ENCODE measurements around the gene LSAMP. TPM values are rescaled to one million over a fixed set of nuclear protein-coding genes. Genes with fewer than 3 reads are reported as not detected.

Gene LSAMP
- polyA plus RNA-seq, 4 donors = 11.4 to 30.6 (median 14.0) TPM

DNA sequence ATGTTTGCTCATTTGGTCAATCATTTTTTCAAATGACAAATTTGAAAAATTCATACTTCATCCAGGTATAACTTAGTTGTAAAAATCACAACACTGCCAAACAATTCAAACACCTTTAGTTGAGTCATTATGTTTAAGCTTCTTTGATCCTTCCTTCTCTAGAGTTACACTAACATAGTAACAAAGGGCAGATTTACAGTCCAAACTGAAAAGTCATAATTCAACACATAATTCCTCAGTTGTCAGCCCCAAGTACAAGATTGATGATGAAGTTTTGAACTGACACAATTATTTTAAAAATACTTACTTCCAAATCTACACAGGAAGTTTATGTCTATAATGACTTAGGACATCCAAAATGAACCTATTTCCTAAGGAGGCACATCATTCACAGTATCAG lies 264.1 kb downstream of the LSAMP start:
- no peak for DNase-seq (ENCODE audit: low read depth in 4 of 4, low spot score in 3 of 4)

DNA sequence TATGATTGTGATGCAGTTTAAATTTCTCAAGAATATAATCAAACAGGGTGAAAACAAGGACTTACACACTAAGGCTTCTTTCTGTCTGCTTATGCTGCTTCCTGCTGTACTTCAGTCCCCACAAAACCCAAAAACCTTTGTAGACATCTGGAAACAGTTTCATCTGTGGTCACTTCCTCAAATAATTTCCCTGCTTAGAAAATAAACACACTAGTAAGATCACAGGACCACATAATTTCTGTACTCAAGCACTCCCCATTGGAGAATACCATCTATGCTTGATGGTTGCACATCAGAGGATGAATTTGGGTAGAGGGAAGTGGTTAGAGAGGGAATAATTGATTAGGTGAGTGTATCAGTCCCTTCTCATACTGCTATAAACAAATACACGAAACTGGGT lies 266.2 kb downstream of the LSAMP start:
- DNase-seq (ENCODE audit: low read depth in 4 of 4, low spot score in 3 of 4) = no peak

DNA sequence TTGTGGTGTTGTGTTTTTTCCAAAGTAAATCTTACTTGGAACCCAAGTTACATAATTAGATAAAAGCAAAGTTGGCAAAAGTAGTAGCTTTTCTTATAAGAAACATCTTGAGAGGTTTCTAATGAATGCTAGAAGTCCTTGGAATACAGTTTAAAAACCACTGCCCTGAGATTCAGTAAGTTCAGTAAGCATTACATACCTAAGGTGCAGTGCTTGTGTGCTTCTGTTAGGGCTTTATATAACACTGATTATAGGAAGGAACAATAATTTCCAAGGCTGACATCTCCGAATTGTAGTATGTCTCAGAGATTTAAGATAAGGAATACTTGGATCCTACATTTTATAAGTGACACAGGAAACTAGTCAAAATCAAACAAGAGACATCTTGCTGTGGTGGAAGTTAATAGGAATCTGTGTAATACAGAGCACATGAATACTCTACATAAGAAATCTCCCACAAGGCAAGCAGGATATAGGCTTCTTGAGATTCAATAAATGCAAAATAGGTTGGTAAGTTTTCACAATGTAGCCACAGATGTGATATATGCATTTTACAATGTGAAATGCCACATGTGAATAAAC lies 268.2 kb downstream of the LSAMP start:
- no peak for DNase-seq (ENCODE audit: low read depth in 4 of 4, low spot score in 3 of 4)

DNA sequence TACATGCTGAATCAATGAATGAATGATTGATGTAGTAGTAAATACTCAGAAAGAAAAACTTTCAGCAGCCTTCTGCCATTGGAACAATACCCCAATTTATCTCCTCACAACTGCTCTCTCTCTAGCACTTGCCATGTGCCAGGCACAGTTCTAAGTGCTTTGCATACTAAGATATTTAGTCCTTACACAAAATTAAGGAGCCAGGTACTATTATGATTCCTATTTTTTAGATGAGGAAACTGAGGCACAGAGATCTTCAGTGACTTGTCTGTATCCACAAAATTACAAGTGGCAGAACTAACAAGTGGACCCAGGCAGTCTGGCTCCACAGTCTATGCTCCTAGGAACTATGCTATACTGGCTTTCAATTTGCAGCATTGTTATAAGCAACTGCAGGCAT lies 279.2 kb downstream of the LSAMP start:
- DNase-seq (ENCODE audit: low read depth in 4 of 4, low spot score in 3 of 4) = no peak

DNA sequence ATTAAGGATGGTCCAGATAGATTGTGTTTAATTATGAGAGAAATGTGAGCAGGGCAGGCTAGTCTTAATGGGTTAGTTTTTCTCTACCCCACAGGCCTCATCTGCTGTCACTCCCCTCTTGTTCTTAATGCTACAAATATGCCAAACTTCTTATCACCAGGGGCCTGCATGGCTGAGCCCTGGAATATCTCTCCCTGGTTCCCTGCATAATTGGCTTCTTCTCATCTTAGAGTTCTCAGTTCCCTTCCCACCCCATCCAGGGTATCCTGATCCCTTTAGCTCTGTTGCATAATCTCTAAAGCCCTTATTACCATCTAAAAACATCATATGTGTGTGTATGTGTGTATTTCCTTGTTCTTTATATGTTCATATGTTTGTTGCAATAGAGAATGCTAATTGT lies 279.6 kb downstream of the LSAMP start:
- DNase-seq (ENCODE audit: low read depth in 4 of 4, low spot score in 3 of 4) = no peak

DNA sequence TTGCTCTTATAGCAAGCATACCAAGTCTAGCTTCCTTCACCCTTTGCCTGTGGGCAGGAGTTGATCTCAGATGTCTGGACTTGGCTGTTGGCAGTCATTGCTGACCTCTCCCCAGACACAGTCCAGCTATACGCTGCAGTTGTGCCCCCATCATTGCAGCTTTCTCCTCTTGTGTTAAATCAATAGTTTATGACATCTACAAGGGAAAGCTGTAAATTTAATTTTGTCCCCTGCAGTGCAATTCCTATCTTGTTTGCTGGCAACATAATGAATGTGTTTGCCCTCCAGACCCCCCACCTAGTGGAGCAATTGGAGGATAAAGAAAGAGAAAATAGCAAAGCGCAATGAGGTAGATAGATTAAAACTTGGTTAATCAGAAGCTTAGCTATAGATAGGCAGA lies 280.2 kb downstream of the LSAMP start:
- DNase-seq (ENCODE audit: low read depth in 4 of 4, low spot score in 3 of 4) = no peak

DNA sequence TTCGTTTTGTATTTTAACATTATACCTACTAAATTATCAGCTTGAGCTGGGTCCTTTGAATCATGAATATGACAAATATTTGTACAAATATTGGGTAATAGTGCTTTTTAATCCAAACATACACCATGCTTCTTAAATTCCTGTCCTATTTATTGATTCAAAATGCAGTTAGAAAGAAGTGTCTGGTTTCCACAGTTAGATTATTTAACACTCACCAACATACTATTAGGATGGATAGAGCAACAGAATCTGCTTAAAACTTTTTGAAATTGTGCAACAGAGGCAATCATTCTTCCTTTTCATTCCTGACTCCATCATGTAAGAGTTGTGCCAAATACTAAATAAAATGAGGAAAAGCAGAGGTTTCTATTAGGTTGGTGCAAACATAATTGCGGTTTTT lies 281.2 kb downstream of the LSAMP start:
- DNase-seq (ENCODE audit: low read depth in 4 of 4, low spot score in 3 of 4) = no peak

DNA sequence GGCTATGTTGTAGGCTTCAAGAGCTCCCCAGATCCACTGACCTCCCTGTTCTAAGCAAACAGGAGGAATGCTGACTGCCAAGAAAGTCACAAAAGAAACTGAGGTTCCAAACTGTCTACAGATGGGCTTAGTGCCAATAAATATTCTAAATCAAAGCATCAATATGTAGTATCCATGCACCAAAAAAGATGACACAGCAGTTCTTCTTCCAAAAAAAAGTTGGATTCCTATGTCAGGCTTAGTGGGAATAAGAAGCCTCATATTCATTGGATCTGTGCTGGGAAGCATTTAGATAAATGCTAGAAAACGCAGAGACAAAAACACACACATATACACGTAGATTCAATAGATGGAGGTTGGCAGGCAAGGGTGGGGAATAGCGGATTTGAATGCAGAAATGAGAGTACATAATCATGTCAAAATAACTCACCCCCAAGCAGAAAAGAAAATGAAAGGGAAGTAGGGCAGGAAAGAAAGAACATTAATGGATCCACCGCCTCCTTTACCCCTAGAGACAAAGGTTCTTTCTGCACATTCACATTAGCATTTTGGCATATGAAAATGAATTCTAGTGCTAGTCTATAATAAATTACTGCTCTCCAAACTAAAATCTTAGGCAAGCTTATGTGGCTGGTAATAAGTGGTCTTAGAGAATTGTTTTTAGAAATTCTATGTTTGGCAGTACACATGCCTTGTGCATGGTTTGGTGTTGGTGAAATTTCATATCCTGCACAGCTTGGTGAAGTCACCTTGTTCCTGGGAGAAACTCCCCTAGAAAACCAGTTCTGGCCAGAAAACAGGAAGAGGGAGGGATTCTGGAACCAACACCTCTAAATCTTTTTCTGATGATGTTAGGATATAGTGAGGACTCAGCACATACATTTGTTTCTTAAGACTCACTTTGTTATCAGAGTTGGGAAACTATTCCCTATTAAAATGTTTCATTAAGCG lies 283.4 kb downstream of the LSAMP start:
- no peak for DNase-seq (ENCODE audit: low read depth in 4 of 4, low spot score in 3 of 4)

DNA sequence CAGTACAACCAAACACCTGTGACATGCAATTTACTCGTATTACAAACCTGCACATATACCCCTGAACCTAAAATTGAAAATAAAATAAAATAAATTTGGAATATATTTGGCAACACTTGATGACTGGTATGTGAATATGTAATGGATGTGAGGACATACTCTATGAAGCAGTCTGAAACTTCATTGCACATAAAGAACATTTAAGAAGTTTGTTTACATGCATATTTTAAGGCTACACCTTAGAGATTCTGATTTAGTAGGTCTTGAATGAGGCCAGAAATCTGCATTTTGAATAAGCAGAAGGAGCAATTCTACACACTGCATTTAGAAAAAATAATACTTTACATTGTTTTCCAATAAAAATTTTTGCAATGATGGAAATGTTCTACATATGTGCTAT lies 284.7 kb downstream of the LSAMP start:
- DNase-seq (ENCODE audit: low read depth in 4 of 4, low spot score in 3 of 4) = no peak

DNA sequence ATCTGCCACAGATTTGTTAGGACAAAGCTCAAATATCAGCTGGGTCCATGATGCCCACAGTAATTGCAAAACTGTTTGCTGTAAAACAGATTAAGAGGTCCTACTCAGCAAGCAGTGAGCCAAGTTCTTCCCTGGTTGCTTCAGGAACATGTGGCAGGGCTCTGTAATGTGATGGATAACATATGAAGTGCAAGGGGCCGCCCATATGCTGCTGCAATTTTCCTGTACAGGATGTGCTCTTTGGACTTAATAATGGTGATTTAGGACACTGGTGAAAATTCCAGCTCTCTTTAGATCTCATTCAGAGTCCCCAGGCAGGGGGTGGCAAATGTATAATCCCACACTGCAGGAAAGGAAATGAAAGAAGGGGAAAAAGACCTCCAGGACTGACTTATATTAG lies 289.4 kb downstream of the LSAMP start:
- no peak for DNase-seq (ENCODE audit: low read depth in 4 of 4, low spot score in 3 of 4)

DNA sequence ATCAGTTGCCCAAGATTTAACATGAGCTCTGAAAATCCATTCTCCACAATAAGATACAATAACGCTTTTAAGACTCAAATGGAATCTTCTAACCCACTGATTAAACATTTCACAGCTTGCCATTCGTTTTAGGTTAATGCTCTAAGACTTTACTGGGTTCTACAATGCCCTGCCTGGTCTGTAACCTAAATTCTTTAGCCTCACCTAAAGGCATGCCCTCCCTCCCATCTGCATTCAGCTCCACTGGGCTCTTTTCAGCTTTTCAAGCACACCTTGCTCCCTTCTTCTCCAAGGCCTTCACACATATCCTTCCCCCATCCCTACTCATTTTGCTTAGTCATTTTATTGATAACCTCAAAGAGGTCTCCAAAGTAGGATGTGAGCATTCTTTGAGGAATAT lies 290.9 kb downstream of the LSAMP start:
- DNase-seq (ENCODE audit: low read depth in 4 of 4, low spot score in 3 of 4) = no peak

DNA sequence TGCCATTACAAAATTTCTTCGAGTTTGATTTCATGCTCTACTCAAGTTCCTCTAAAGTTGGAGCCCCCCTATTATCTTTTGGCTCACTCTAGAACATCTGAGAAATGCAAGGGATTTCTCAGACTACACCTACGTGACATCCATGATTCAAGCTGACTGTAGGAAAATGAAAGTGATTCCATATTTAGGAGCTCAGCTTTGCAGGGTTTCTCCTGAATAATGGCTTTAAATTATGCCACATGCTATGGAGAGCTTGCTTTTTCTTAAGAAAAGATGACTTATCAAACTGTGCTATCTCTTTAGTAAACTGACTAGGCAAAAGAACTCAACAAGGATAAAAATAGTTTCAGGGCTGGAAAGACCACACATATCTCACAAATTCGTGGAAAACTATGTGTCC lies 292.1 kb downstream of the LSAMP start:
- no peak for DNase-seq (ENCODE audit: low read depth in 4 of 4, low spot score in 3 of 4)

DNA sequence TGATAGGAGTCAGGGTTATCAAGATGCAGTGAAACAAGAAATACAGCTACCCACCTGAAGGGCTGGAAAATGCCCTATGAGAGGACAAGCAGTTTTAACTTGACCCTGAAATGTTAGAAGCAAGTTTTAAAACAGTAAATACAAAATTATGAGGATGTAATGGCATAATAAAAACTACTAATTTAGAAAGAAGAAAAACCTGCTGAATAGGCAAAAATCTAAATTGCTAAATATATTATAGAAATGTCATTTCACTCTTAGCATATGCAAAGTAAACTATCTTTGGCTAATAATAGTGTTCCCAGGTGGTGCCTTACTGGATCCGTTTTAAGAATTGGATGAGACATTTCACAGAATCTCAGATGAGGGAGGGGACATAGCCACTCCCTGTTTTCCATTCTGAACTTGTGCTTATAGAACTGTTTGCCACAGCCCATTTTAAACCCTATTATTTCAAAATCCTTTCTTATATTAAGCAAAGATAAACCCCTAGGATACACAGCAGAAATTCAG lies 294.6 kb downstream of the LSAMP start:
- DNase-seq (ENCODE audit: low read depth in 4 of 4, low spot score in 3 of 4) = no peak

DNA sequence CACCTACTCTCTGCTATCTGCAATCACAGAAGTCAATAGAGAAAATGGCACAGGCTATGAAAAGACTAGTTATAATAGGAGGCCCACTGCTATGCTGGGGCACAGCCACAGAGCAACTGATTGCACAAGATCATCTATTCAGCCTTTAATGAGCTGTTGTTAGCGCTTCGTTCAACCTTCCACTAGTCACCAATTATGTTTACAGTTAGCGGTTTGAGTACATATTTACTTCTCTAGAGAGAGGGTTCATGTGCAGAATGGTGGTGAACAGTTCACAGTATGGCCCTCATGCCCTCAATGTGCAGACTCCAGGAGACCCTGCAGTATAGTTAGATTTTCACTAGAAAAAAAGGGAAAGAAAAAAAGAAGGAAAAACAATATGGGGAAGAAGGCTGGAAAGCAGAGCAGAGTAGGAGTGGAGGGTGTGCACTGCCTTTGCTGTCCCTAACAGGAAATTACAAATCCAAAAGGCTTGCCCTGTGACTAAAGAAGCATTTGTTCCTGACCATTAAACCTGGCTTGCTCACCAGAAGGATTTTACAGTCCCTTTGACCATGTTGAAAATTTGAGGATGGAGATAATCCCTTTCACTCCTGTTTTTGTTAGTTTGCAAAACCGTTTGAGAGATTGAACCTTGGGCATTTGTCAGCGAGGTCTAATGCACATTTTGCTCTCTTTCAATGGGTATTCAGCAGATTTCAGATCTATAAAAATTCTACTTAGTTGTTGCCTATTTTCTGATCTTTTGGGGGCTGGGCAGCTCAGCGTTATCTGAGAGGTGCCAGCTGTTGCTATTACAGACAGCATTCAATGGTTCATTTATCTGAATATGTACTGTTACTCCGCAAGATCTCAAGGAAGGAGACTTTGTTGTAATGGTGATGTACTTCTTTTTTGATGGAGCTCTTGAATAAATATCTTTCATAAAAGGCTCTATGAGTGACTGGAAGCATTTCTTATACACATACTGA lies 296.1 kb downstream of the LSAMP start:
- no peak for DNase-seq (ENCODE audit: low read depth in 4 of 4, low spot score in 3 of 4)

DNA sequence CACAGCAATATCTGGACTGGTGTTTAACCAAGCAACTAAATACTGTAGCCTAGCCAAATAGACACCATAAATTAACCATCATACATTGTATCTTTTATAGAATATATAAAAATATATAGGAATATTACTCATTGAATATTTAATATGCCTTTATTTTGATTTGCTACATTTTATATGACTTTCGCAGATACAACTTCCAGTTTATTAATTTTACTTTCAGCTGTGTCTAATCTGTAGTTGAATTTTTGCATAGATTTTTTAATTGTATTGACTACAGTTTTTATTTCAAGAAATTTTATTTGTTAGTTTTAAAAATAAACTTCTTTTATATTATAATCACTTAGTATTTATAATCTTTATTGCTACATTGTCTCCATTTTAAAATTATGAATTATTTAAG lies 299.7 kb downstream of the LSAMP start:
- DNase-seq (ENCODE audit: low read depth in 4 of 4, low spot score in 3 of 4) = no peak

DNA sequence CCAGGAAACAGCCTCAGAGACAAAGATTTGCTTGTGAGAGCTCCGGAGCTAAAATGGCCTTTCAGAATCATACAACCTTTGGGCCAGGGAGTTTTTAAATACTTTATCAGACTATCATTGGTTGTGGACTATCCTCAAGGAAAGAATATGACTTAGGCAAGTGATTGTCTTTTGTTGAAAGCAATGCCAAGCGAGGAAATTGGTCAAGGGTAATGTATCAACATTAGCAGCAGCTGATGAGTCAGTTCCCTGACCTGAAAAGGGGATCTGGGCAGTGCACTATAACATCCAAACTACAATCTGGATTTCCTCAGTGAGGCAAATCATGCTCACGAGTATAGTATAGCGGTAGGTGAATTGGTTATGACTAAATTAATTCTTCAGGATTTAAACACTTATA lies 303.6 kb downstream of the LSAMP start:
- no peak for DNase-seq (ENCODE audit: low read depth in 4 of 4, low spot score in 3 of 4)

DNA sequence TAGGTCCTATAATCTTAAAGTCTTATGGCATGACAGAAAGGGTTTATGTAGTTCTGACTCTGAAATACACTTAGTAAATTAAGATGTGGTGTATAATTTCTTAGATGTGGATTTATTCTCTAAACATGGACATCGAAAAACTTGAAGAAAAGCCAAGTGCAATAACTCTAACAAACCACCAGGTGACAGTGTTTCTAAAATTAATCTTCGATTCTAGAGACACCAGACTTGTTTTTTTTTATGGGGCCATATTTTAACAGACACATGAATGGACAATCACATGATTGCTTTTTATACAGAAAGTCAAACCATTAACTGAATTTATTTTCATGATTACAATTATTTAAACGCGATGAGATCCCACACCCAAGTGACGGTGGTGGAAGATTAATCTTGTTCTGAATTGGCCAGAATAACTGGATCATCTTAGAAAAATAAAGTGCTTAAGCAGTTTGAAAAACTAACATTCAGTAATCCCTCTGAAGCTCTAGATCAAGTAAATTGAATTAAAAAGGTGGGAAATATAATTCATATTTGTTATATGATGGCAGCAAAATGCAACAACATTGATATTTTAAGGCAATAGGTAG lies 305.1 kb downstream of the LSAMP start:
- no peak for DNase-seq (ENCODE audit: low read depth in 4 of 4, low spot score in 3 of 4)

DNA sequence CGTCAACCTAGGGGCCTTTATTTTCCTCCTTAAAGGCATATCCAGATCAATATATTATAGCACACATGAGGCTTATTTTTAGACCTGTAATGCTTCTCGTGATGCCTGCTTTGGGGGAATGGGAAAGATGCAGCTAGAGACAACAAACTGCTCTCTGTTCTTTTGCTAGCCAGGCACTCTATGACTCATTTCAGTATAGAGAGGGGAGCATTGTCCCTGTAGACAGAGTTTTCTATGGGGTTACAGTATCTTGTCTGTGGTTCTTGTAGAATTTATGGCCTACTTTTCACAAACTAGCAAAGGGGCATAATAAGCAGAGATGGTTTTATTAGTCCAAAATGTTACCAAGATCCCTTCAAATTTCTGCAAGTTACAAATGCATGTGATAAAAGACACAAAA lies 305.6 kb downstream of the LSAMP start:
- DNase-seq (ENCODE audit: low read depth in 4 of 4, low spot score in 3 of 4) = no peak

DNA sequence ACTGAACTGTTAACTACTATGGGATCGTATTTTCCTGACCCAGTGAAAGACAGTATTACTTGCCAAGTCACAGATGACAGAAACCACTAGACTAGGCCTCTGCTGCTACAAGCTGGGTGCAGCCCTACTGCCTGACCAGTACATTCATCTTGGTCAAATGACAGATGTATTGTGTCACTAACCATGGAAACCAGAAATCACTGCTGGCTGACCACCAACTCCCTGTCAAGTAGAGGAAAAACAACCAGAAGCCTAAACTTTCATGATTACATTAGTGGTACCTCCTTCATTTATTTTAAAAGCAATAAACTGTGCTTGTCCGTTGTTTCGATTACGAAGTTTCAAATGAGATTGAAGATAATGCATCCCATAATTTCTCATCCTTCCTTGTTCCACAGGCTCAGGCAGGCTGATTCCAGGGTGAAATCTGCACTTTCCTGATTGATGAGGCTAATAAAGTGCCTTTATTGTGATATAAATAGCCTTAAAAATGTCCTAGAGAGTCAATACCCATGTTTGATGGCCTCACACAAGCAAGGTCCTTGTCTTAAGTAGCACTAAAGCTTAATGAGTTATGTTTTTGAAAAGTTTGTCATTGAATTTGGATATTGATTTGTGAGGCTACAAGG lies 309.7 kb downstream of the LSAMP start:
- DNase-seq (ENCODE audit: low read depth in 4 of 4, low spot score in 3 of 4) = peak; percentile 62 to 74 (median 73)
